Upper lobe of left lung (tissue), 4 donors: Measurements from ENCODE around the gene EHHADH.

Source experiments
- EP300 ChIP-seq, 4 donors: sonication (generic); formaldehyde crosslinking; IDR thresholded peaks; one replicate each; pipeline ENCODE4 v1.5.1; 2017; ENCODE audit warnings: antibody characterized with exemption in 4 of 4, control low read depth in 2 of 4
- POLR2A ChIP-seq, 4 donors: fragments of 450-650 bp; IDR thresholded peaks; one replicate each; pipeline ENCODE4 v1.5.1; 2016 to 2017; ENCODE audit warnings: antibody characterized with exemption in 4 of 4, mild to moderate bottlenecking in 2 of 4
- POLR2AphosphoS5 ChIP-seq, 2 donors: sonication (generic); formaldehyde crosslinking; IDR thresholded peaks; one replicate each; pipeline ENCODE4 v1.5.1; 2017; ENCODE audit warnings: antibody characterized with exemption in 2 of 2
- TF ChIP-seq, protein P1 (sequence below), 6 experiments: fragments of 450-650 bp in 4 of 6; fragments of 200-600 bp in 2 of 6; sonication (generic) in 2 of 6; IDR thresholded peaks; one replicate each; pipeline ENCODE4 v1.5.1; 2016 to 2019; ENCODE audit warnings: antibody characterized with exemption in 6 of 6

DNA sequence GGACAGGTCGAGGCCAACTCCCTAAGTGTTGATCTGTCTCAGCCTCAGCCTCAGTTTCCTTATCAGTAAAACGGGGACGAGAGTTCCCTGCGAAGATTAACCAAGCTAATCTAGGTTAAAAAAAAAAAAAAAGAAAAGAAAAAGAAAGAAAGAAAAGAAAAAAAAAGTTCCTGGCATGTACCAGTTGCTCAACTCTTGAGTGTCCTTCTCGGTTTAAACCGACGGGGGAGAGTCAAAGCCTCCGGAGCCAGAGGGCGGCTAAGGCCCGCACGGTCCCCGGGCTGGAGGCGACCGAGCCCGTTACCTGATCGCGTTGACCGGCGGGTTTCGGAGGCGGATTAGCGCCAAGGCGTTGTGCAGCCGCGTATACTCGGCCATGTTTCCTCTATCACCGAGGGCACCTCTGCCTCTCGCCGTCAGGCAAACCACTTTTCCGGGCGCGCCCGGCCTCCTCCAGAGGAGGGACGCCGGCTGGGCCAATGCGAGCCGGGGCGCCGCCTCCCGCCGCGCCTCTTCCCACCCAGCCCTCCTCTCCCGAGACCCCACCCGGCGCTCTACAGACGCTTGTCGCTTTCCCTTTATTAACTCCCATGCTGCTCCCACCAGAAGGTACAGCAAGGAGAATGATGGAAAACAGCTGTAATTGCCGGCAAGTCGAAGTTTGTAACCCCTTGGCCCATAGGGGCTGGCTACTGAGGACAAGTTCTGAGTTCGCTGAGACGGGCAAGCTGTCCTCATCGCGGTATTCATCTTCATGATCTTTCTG, at the start of gene EHHADH:
- TF ChIP-seq POLR2A (IDR thresholded peaks at IDR 0.05) (peak in 2 of 4 donors; percentile 71 to 75), EP300 (IDR thresholded peaks at IDR 0.05) (no peak), POLR2AphosphoS5 (IDR thresholded peaks at IDR 0.05) (peak in 1 of 2 donors; percentile 75)
- TF ChIP-seq, protein P1, sequence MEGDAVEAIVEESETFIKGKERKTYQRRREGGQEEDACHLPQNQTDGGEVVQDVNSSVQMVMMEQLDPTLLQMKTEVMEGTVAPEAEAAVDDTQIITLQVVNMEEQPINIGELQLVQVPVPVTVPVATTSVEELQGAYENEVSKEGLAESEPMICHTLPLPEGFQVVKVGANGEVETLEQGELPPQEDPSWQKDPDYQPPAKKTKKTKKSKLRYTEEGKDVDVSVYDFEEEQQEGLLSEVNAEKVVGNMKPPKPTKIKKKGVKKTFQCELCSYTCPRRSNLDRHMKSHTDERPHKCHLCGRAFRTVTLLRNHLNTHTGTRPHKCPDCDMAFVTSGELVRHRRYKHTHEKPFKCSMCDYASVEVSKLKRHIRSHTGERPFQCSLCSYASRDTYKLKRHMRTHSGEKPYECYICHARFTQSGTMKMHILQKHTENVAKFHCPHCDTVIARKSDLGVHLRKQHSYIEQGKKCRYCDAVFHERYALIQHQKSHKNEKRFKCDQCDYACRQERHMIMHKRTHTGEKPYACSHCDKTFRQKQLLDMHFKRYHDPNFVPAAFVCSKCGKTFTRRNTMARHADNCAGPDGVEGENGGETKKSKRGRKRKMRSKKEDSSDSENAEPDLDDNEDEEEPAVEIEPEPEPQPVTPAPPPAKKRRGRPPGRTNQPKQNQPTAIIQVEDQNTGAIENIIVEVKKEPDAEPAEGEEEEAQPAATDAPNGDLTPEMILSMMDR (IDR thresholded peaks at IDR 0.05), result no peak
